ENCODE data around the gene MYO1B. TPM values are rescaled to one million over a fixed set of nuclear protein-coding genes. Genes with fewer than 3 reads are reported as not detected.

MYO1B gene
- total RNA-seq, 2 donors from 2014 or later: 6.3 to 9.3 TPM

GRCh38 chr2:191335875-191336464, 90.8 kb downstream of the MYO1B start:
- Mint-ChIP-seq H3K36me3 (no peaks in the 10 kb centered on the region), H3K4me3 (no peak overlapping the region), H3K9me3 (no peaks in the 10 kb centered on the region), H3K27me3 (peaks cover 18 to 24% of the 10 kb centered on the region in 2 donors), H3K27ac (no peak overlapping the region), H3K4me1 (ENCODE audit: low read depth in 2 of 2) (no peaks in the 10 kb centered on the region)
- DNase-seq (ENCODE audit: low spot score): no peak
- no peak for ATAC-seq

- ATAC-seq: no peak
- Mint-ChIP-seq H3K4me1 (ENCODE audit: low read depth in 2 of 2) (no peaks in the 10 kb centered on the region), H3K27ac (no peak overlapping the region), H3K9me3 (no peaks in the 10 kb centered on the region), H3K36me3 (no peaks in the 10 kb centered on the region), H3K27me3 (peaks cover 18 to 26% of the 10 kb centered on the region in 2 donors), H3K4me3 (no peak overlapping the region)
- no peak for DNase-seq (ENCODE audit: low spot score)
Observed at GRCh38 chr2:191341436-191341835, 96.2 kb downstream of the MYO1B start.

- no peaks in the 10 kb centered on the region for H3K9me3 Mint-ChIP-seq
- no peaks in the 10 kb centered on the region for H3K4me1 Mint-ChIP-seq (ENCODE audit: low read depth in 2 of 2)
- no peak for DNase-seq (ENCODE audit: low spot score)
- no peak for ATAC-seq
- H3K27me3 Mint-ChIP-seq: peaks cover 38% of the 10 kb centered on the region in 2 donors
- H3K27ac Mint-ChIP-seq: no peak overlapping the region
- H3K36me3 Mint-ChIP-seq: peaks cover 6% of the 10 kb centered on the region
- no peak overlapping the region for H3K4me3 Mint-ChIP-seq
Observed at GRCh38 chr2:191343796-191344338, 98.7 kb downstream of the MYO1B start.

- Mint-ChIP-seq H3K9me3 (no peaks in the 10 kb centered on the region), H3K4me1 (ENCODE audit: low read depth in 2 of 2) (no peaks in the 10 kb centered on the region), H3K27me3 (peaks cover 38 to 47% of the 10 kb centered on the region in 2 donors), H3K36me3 (peaks cover 9% of the 10 kb centered on the region), H3K27ac (no peak overlapping the region), H3K4me3 (no peak overlapping the region)
- ATAC-seq: no peak
- no peak for DNase-seq (ENCODE audit: low spot score)
Observed at GRCh38 chr2:191345788-191346187, 100.6 kb downstream of the MYO1B start.

- no peak overlapping the region for H3K4me3 Mint-ChIP-seq
- DNase-seq (ENCODE audit: low spot score): no peak
- H3K4me1 Mint-ChIP-seq (ENCODE audit: low read depth in 2 of 2): no peaks in the 10 kb centered on the region
- H3K27ac Mint-ChIP-seq: no peak overlapping the region
- H3K36me3 Mint-ChIP-seq: peaks cover 9% of the 10 kb centered on the region
- no peak for ATAC-seq
- no peaks in the 10 kb centered on the region for H3K9me3 Mint-ChIP-seq
- H3K27me3 Mint-ChIP-seq: peaks cover 35 to 42% of the 10 kb centered on the region in 2 donors
Observed at GRCh38 chr2:191347154-191347553, 102.0 kb downstream of the MYO1B start.

- H3K4me3 Mint-ChIP-seq: no peak overlapping the region
Observed at GRCh38 chr2:191347881-191348280, 102.7 kb downstream of the MYO1B start.

GRCh38 chr2:191349990-191350389, 104.8 kb downstream of the MYO1B start:
- H3K27ac Mint-ChIP-seq: no peak overlapping the region

More at GRCh38 chr2:191347881-191348280, 102.7 kb downstream of the MYO1B start:
- ATAC-seq (no peak), DNase-seq (ENCODE audit: low spot score) (no peak)
- H3K27me3 Mint-ChIP-seq: peaks cover 40 to 49% of the 10 kb centered on the region in 2 donors
- no peaks in the 10 kb centered on the region for H3K4me1 Mint-ChIP-seq (ENCODE audit: low read depth in 2 of 2)
- peaks cover 9% of the 10 kb centered on the region for H3K36me3 Mint-ChIP-seq
- no peak overlapping the region for H3K27ac Mint-ChIP-seq
- H3K9me3 Mint-ChIP-seq: no peaks in the 10 kb centered on the region

GRCh38 chr2:191350826-191351225, 105.6 kb downstream of the MYO1B start:
- Mint-ChIP-seq H3K4me3 (no peak overlapping the region), H3K27me3 (peaks cover 32 to 48% of the 10 kb centered on the region in 2 donors), H3K36me3 (peaks cover 14% of the 10 kb centered on the region), H3K9me3 (no peaks in the 10 kb centered on the region), H3K4me1 (ENCODE audit: low read depth in 2 of 2) (peaks cover 11 to 13% of the 10 kb centered on the region in 2 donors), H3K27ac (no peak overlapping the region)
- DNase-seq (ENCODE audit: low spot score) (no peak), ATAC-seq (no peak)

More at GRCh38 chr2:191349990-191350389, 104.8 kb downstream of the MYO1B start:
- Mint-ChIP-seq H3K36me3 (peaks cover 12% of the 10 kb centered on the region), H3K27me3 (peaks cover 36 to 48% of the 10 kb centered on the region in 2 donors), H3K9me3 (no peaks in the 10 kb centered on the region), H3K4me3 (no peak overlapping the region), H3K4me1 (ENCODE audit: low read depth in 2 of 2) (peaks cover 3 to 5% of the 10 kb centered on the region in 2 donors)
- ATAC-seq (no peak), DNase-seq (ENCODE audit: low spot score) (no peak)

- H3K9me3 Mint-ChIP-seq: no peaks in the 10 kb centered on the region
- no peak for ATAC-seq
- no peak overlapping the region for H3K4me3 Mint-ChIP-seq
- peaks cover 31 to 45% of the 10 kb centered on the region in 2 donors for H3K27me3 Mint-ChIP-seq
- no peak for DNase-seq (ENCODE audit: low spot score)
- H3K27ac Mint-ChIP-seq: no peak overlapping the region
- peaks cover 14 to 17% of the 10 kb centered on the region in 2 donors for H3K4me1 Mint-ChIP-seq (ENCODE audit: low read depth in 2 of 2)
- peaks cover 14% of the 10 kb centered on the region for H3K36me3 Mint-ChIP-seq
Observed at GRCh38 chr2:191351298-191351697, 106.1 kb downstream of the MYO1B start.

GRCh38 chr2:191351921-191352320, 106.7 kb downstream of the MYO1B start:
- no peak overlapping the region for H3K4me3 Mint-ChIP-seq
- no peak for DNase-seq (ENCODE audit: low spot score)
- ATAC-seq: no peak
- peaks cover 14 to 17% of the 10 kb centered on the region in 2 donors for H3K4me1 Mint-ChIP-seq (ENCODE audit: low read depth in 2 of 2)
- H3K27ac Mint-ChIP-seq: no peak overlapping the region
- peaks cover 14% of the 10 kb centered on the region for H3K36me3 Mint-ChIP-seq
- peaks cover 28 to 39% of the 10 kb centered on the region in 2 donors for H3K27me3 Mint-ChIP-seq
- no peaks in the 10 kb centered on the region for H3K9me3 Mint-ChIP-seq

GRCh38 chr2:191352536-191352935, 107.3 kb downstream of the MYO1B start:
- peaks cover 14 to 17% of the 10 kb centered on the region in 2 donors for H3K4me1 Mint-ChIP-seq (ENCODE audit: low read depth in 2 of 2)
- H3K9me3 Mint-ChIP-seq: no peaks in the 10 kb centered on the region
- H3K4me3 Mint-ChIP-seq: no peak overlapping the region
- peaks cover 14% of the 10 kb centered on the region for H3K36me3 Mint-ChIP-seq
- peaks cover 27 to 35% of the 10 kb centered on the region in 2 donors for H3K27me3 Mint-ChIP-seq
- no peak for DNase-seq (ENCODE audit: low spot score)
- ATAC-seq: no peak
- H3K27ac Mint-ChIP-seq: no peak overlapping the region

- peaks cover 6% of the 10 kb centered on the region for H3K36me3 Mint-ChIP-seq
- no peak overlapping the region for H3K4me3 Mint-ChIP-seq
- H3K27ac Mint-ChIP-seq: peak overlapping the region in 1 of 2 donors; percentile 18
- peak; percentile 97 to 99 for ATAC-seq
- H3K27me3 Mint-ChIP-seq: peaks cover 25 to 36% of the 10 kb centered on the region in 2 donors
- H3K9me3 Mint-ChIP-seq: no peaks in the 10 kb centered on the region
- DNase-seq (ENCODE audit: low spot score): no peak
- H3K4me1 Mint-ChIP-seq (ENCODE audit: low read depth in 2 of 2): peaks cover 14 to 17% of the 10 kb centered on the region in 2 donors
Observed at GRCh38 chr2:191355170-191355758, 110.1 kb downstream of the MYO1B start.

- ATAC-seq (no peak), DNase-seq (ENCODE audit: low spot score) (no peak)
- Mint-ChIP-seq H3K27ac (no peak overlapping the region), H3K4me1 (ENCODE audit: low read depth in 2 of 2) (peaks cover 14 to 17% of the 10 kb centered on the region in 2 donors), H3K36me3 (peaks cover 6% of the 10 kb centered on the region), H3K9me3 (no peaks in the 10 kb centered on the region), H3K27me3 (peaks cover 29 to 42% of the 10 kb centered on the region in 2 donors), H3K4me3 (no peak overlapping the region)
Observed at GRCh38 chr2:191357678-191358077, 112.5 kb downstream of the MYO1B start.

GRCh38 chr2:191358325-191359025, 113.3 kb downstream of the MYO1B start:
- Mint-ChIP-seq H3K27me3 (peaks cover 24 to 34% of the 10 kb centered on the region in 2 donors), H3K27ac (no peak overlapping the region), H3K4me3 (no peak overlapping the region), H3K9me3 (no peaks in the 10 kb centered on the region), H3K4me1 (ENCODE audit: low read depth in 2 of 2) (peaks cover 14 to 17% of the 10 kb centered on the region in 2 donors), H3K36me3 (peaks cover 6% of the 10 kb centered on the region)
- no peak for ATAC-seq
- no peak for DNase-seq (ENCODE audit: low spot score)

Data from natural killer cell treated with Interleukin-12 subunit alpha and Interleukin-12 subunit beta and Interleukin-15 and Interleukin-18, amount 100 ng/mL, for 72 hours (primary cell).